HG03039 (cell line): ENCODE results near the gene SF3A2.

Experiments used
- ATAC-seq: cut with Tn5 transposase; IDR thresholded peaks from one replicate; pipeline ENCODE4 v1.9.1; 2021; ENCODE audit warnings: mild to moderate bottlenecking, moderate library complexity; ENCODE audit not compliant: unreplicated experiment

Gene SF3A2

DNA sequence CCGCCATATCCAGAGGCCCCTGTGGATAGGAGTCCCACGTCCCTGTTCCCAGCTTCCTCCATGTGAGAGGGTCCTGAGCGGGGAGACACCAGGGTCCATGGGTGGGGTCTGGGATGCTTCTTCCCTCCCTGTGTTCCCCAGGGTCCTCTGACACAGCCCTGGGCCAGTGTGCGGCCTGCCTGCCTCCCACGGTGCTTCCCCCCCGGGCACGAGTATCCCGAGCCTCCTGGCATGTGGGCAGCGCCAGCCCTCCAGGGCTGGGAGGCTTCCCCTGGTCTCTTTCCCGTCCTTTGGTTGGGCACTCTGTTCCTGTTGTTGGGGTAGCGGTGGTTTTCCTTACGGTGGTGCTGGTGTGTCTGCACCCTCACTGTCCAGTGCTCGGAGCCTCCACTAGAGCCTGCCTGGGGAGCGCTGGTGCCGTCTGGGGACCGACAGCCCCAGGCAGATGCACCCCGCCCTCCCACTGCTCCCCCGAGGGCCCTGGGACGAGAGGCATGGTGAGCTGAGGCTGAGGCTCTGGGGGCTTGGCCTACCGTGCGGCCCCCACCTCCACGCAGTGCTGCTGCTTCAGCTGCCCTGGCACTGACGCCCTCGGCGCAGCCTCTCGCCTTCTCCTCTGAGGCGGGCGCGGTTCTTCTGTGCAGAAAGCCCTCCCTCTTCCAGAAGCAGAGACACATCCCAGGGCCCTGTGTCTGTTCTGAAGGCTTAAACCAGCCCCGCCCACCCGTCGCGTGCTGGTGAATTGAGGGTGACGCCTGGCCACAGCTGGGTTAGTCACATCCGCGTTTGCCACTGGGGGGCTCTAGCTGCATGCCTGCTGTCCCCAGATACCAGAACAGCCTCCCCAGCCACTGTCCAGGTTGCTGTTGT lies 28.4 kb upstream of the SF3A2 start:
- ATAC-seq = no peak

DNA sequence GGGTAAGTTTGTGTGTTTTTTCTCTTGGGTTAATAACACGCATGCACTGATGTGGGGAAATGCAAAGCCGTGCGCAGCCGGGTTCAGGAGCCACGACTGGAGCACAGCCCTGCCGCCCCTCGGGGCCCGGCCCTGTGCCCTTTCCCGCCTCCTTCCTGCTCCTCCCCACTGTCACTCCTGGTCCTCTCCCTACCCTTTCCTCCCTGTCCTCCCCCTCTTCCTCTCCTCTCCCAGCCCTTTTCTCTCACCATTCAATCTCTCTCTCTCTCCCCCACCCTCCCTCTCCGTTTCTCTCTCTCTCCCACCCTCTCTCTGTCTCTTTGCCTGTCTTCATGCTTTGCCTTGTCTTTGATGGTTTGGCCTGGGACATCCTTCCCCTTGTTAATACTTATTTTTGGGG lies 27.6 kb upstream of the SF3A2 start:
- no peak for ATAC-seq

DNA sequence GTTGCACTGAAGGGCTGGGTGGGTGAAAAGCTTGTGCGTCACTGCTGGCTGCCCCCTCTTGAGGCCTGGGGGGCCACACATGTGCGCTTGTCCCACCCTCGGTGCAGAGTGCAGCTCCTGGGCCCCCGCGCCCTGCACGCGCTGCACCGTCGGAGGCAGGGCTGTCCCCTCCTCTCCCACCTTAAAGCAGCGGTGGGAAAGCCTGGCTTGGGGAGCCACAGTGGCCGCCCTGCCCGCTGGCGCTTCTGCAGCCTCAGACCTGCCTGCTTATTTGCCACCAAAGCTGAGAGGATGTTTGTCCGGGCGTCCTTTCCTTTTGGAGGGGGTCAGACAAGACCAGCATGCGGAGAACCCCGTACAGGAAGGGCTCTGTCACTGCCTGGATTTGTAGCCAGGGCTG lies 27.2 kb upstream of the SF3A2 start:
- ATAC-seq = no peak

DNA sequence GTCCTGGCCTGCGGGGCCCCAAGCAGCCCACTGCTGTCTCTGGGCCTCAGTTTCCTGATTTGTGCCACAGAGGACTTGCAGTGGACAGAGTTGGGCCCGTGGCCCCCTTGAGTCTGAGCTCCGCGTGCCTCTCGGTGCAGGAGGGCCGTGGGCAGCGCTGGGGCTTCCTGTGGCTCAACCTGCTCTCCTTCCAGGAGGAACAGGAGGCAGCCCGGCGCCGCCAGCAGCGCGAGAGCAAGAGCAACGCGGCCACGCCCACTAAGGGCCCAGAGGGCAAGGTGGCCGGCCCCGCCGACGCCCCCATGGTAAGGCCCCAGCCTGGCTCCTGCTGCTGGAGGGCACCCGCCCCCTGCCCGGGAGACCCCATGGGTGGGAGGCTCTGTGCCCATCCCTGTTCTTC lies 26.4 kb upstream of the SF3A2 start:
- ATAC-seq = no peak

DNA sequence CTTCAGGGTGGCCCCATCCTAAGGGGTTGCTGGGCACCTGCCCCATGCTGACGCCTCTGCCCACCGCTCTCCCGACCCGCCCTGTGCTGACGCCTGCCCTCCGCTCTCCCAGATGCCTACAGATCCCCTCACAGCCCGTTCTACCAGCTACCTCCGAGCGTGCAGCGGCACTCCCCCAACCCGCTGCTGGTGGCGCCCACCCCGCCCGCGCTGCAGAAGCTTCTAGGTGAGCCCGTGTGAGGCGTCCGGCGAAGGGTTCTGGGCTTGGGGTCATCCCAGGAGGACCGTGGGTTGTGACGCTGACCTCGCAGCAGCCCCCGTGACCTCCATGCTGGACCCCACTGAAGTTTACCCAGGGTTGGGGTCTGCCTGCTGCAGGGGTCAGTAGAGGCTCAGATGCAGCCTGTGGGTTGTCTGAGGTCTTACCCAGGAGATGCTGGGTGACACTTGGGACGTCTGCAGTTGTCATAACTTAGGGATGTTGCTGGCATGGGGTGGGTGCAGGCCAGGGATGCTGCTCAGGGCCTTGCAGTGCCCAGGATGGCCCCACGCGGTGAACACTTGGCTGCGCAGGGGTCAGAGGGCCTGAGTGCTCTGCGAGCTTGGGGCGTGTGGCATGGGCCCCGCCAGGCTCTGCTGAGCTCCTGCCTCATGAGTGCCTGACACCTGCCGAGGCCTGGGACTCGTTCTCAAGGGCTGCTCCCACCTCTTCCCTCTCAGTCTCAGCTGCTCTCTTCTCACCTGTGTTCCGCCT lies 25.5 kb upstream of the SF3A2 start:
- no peak for ATAC-seq

DNA sequence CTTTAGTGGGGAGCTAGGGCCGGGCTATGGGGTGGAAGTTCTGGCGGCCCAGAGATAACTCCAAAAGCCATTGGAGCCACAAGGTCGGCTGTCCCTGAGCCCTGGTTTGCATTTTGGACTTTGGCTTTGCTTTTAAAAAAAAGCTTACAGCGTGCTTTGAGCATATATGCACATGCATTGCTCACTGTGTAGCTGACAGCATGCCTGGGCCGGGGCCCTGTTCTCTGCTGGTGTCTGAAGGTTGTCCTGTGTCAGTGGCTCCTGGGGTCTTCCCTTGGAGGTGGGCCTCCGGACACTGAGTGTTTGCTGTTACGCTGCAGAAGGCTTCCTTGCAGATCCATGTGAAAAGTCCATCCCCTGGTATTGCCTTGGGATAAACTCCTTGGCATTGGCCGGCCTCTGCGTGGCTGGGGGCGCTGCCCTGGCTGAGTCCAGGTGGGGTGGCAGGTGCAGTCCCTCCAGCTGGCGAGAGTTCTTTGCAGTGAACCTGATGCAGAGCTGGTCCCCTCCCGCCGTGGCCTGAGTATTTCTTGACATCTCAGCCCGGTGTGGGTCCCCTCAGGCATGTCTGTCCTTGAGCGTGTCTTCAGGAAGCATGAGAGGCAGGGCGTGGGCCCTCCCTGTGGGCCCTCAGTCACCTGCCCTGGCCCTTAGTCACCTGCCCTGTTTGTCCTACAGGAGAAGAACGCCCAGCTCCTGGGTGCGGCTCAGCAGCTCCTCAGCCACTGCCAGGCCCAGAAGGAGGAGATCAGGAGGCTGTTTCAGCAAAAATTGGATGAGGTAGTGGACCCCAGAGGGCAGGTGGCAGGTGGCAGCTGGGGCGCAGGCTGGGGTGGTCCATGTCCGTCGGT lies 23.5 kb upstream of the SF3A2 start:
- ATAC-seq = no peak

DNA sequence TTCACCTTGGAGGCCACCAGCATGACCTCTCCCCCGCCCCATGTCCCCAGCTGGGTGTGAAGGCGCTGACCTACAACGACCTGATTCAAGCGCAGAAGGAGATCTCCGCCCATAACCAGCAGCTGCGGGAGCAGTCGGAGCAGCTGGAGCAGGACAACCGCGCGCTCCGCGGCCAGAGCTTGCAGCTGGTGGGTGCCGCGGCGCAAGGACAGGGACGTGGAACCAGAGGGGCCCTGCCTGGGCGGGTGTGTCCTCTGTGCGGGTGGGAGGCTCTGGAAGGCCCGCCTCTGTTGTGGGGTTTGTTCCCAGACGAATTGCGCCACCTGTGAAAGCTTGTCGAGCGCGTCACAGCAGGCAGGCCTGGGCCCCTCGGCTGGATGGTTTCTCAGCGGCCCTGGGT lies 22.8 kb upstream of the SF3A2 start:
- ATAC-seq = no peak

DNA sequence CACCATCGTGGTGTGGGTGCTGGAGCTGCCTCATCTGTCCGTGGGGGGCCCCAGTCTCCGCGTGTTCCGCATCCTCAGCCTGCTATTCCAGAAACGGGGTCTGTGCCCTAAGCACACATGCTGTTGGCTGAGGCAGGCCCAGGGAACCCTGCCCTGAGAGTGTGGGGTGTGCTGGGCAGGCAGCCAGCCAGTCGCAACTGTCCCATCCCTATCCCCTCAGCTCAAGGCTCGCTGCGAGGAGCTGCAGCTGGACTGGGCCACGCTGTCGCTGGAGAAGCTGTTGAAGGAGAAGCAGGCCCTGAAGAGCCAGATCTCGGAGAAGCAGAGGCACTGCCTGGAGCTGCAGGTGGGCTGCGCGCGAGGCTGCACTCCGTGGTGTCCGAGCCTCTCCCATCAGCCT lies 22.4 kb upstream of the SF3A2 start:
- ATAC-seq = no peak

DNA sequence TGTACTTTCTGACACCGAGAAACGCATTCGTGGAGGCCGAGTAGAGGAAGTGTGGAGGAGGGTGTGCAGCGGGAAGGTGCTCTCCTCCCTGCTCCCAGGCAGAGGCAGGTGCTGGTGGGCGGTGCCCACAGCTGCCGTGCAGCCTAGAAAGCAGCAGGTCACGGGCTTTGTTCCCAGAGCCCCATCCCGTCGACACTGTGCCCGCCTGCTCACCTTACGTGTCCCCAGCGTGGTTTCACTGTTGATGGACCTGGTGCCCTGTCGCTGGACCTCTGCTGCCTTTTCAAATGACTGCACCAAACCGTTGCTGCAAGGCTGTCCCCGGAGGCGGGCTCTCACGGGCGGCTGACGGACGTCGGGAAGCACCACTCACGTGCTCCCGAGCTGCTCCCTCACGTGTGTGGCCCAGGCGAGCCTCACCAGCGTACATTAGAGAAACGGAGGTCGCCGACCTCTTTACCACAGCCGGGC lies 21.3 kb upstream of the SF3A2 start:
- ATAC-seq = no peak

DNA sequence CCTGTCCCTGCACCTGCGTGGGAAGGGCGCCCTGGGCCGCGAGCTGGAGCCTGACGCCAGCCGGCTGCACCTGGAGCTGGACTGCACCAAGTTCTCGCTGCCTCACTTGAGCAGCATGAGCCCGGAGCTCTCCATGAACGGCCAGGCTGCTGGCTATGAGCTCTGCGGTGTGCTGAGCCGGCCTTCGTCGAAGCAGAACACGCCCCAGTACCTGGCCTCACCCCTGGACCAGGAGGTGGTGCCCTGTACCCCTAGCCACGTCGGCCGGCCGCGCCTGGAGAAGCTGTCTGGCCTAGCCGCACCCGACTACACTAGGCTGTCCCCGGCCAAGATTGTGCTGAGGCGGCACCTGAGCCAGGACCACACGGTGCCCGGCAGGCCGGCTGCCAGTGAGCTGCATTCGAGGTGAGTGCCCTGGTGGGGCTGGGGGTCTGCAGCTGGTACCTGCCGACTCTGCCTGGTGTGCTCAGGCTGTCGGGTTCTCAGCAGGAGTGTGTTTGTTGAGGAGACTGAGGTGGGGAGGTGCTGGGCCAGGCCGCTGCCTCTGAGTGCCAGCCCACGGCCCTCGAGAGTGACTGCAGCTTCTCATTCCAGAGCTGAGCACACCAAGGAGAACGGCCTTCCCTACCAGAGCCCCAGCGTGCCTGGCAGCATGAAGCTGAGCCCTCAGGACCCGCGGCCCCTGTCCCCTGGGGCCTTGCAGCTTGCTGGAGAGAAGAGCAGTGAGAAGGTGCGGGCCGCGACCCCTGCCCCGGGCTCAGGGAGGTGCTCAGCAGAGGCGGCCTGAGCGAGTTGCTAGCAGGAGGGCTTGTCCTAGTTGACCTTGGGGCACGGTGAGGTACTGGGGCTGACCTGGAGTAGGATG lies 20.0 kb upstream of the SF3A2 start:
- no peak for ATAC-seq

DNA sequence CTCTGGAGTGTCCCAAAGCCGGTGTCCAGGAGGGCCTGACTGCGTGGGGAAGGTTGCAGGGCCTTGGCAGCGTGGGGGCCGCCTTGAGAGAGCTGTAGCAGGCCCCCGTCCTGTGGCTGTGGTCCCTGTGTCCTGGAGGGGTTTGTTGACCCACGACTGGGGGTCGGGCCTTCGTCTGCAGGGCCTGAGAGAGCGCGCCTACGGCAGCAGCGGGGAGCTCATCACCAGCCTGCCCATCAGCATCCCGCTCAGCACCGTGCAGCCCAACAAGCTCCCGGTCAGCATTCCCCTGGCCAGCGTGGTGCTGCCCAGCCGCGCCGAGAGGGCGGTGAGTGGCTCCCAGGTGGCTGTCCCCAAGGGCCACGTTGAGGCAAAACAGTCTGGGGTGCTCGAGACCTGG lies 19.0 kb upstream of the SF3A2 start:
- ATAC-seq = no peak

DNA sequence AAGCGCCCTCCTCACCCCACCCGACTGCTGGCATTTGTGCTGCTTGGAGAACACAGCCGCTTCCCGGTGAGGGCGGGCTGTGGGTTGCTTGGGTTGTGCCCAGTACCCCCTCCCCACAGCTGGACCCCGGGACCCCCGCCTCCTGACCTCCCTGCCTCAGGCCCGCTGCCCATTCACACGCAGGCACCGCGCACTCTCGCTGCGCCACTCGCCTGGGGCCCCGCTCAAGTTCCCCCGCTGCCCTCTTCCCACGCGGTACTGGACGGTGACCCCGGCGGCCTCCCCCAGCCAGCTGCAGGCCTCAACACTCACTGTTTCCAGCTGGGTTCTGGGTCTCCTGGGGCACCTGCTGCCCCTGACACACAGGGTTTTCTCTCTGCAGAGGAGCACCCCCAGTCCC lies 16.9 kb upstream of the SF3A2 start:
- no peak for ATAC-seq

DNA sequence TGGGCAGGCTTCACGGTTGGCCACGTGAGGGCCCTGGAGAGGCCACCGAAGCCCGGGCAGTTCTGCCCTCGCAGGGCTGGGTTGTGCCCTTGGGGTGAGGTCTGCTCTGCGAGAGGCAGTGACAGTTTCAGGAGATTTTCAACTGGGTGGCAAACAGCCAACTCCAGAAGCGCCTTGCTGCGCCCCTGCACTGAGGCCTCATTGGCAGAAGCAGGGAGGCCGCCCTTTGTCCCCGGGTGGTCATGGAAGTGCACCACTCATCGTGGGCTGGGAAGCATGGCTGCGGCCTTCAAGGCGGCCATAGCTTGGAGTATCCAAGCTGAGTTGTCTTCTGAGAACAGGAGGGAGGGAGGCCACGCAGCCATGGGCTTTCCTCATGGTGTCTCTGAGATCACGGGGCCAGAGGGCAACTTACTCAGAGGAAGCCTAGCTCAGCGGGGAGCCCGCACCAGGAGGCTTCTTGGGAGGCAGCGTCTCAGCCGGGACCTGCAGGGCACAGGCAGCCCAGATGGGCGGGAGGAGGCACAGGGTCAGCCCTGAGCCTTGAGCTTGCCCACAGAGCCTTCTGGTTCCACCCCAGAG lies 15.3 kb upstream of the SF3A2 start:
- no peak for ATAC-seq

DNA sequence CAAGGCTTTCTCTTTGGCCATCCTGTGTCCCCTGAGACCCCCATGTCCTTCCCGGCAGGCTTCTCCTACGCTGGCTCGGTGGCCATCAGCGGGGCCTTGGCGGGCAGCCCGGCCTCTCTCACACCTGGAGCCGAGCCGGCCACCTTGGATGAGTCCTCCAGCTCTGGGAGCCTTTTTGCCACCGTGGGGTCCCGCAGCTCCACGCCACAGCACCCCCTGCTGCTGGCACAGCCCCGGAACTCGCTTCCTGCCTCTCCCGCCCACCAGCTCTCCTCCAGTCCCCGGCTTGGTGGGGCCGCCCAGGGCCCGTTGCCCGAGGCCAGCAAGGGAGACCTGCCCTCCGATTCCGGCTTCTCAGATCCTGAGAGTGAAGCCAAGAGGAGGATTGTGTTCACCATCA lies 14.7 kb upstream of the SF3A2 start:
- ATAC-seq = no peak

DNA sequence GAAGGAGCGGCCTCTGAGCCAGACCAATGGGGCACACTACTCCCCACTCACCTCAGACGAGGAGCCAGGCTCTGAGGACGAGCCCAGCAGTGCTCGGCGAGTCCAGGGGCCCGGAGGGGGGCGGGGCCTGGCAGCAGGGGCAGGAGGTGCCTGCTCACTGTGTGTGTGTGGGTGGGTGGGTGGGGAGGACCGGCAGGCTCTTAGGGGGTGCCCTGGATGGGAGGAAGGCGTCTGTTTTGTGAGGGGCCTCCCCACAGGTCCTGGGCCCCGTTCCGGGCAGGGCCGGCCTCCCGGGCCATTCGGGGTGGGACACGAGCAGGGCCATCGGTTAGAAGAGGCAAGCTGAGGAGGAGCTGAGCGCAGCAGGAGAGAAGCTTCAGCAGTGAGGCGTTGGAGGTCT lies 13.2 kb upstream of the SF3A2 start:
- no peak for ATAC-seq

DNA sequence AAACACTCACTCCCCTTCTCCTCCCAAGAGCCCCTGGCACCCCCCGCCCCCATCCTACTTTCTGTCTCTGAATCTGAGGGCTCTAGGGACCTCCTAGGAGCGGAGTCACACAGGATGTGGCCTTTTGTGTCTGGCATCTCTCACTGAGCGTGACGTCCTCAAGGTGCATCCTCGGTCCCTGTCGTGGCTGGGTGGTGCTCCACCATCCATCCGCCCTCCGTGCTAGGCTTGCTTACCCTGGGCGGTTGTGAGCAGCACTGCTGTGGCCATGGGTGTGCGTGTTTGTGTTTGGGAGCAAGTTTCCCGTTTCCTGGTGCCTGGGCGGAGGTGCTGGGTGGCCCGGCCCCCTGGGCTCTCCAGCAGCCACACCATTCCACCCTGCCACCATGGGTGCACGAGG lies 12.7 kb upstream of the SF3A2 start:
- no peak for ATAC-seq

DNA sequence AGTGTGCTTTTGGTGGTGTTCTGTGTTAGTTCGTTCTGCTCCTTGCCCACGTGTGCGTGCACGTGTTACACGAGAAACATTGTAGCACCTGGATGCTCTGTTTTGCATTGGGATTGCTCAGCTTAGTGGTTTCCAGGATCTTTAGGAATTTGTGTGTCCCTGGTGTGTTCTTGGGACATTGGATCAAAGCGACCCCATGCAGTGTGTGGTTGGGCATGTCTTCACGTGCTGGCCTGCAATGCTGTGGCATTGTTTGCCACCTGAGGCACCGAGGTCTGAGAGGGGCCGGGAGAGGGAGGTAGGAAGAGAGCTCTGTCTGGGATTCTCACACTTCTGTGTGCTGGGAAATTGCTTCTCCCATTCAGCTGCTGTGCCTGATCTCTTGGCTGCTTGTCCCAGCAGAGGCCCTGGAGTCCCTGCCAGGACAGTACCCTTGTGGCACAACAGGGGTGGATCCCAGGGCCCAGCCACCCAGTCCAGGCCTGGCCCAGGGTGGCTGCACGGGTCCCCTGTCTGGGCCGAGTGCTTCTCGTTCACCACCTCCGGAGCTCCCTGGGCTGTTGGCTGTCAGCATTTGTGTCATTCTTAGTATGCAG lies 11.8 kb upstream of the SF3A2 start:
- ATAC-seq = no peak

DNA sequence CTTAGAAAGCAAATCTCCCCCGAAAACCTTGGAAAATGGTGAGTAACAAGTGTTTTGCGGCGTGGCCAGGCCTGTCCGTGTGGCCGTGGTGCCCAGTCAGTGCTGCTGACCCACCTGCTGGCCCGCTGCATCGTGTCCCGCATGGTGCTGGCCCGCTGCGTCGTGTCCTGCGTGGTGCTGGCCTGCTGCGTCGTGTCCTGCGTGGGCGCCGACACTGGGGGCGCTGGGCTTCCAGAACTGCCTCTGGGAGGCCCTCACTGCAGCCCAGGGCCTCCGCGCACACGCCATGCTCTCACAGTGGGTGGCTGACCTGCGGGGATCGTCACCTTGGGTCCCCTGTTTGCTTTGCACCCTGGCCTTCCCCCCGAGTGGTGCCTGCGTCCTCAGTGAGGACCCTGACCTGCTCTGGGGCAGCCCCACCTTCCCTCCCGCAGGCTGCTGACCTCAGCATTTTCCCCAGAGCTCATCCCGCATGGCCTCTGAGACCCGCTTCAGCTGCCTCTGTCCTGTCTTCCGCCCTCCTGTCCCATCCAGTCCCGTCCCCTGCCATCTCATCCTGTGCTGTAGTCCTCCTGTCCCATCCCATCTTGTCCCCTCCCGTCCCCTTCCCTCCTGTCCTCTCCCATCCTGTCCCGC lies 11.1 kb upstream of the SF3A2 start:
- no peak for ATAC-seq
